ENCODE data around the gene SLC24A3.

GRCh38 chr20:19318610-19319009 is 106.2 kb downstream of the SLC24A3 start:
- TF ChIP-seq, protein P1, sequence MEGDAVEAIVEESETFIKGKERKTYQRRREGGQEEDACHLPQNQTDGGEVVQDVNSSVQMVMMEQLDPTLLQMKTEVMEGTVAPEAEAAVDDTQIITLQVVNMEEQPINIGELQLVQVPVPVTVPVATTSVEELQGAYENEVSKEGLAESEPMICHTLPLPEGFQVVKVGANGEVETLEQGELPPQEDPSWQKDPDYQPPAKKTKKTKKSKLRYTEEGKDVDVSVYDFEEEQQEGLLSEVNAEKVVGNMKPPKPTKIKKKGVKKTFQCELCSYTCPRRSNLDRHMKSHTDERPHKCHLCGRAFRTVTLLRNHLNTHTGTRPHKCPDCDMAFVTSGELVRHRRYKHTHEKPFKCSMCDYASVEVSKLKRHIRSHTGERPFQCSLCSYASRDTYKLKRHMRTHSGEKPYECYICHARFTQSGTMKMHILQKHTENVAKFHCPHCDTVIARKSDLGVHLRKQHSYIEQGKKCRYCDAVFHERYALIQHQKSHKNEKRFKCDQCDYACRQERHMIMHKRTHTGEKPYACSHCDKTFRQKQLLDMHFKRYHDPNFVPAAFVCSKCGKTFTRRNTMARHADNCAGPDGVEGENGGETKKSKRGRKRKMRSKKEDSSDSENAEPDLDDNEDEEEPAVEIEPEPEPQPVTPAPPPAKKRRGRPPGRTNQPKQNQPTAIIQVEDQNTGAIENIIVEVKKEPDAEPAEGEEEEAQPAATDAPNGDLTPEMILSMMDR (IDR thresholded peaks at IDR 0.05), result no peak
- TF ChIP-seq ZFX (IDR thresholded peaks at IDR 0.05; ENCODE audit: borderline replicate concordance), result no peak
